Adrenal gland (tissue), 12 donors: ENCODE data around the gene SAMD1. TPM values are rescaled to one million over a fixed set of nuclear protein-coding genes. Genes with fewer than 3 reads are reported as not detected.

Source experiments
- DNase-seq, 7 donors: peaks; one replicate each; pipeline ENCODE4 v3.0.0-alpha.2; 2019 to 2020
- H3K27ac ChIP-seq, 5 donors: fragments of 200-600 bp; sonication (generic) in 4 of 5; 1 replicate in 3 of 5; 2 replicates in 2 of 5; pipeline versions ENCODE4 v1.5.1 to v1.8.0; 2016 to 2020; ENCODE audit warnings: mild to moderate bottlenecking in 1 of 5
- H3K27me3 ChIP-seq: fragments of 200-600 bp; 2 replicates; pipeline ENCODE4 v1.8.0; 2021
- H3K36me3 ChIP-seq, 2 donors: fragments of 200-600 bp; replicated peaks in 1 of 2; 1 replicate in 1 of 2; 2 replicates in 1 of 2; pipeline versions ENCODE4 v1.5.1 to v1.8.0; 2018 to 2022
- H3K4me1 ChIP-seq, 2 donors: fragments of 200-600 bp; replicated peaks in 1 of 2; 1 replicate in 1 of 2; 2 replicates in 1 of 2; pipeline versions ENCODE4 v1.5.1 to v1.8.0; 2018 to 2021
- H3K4me3 ChIP-seq, 4 donors: fragments of 200-600 bp; sonication (generic) in 3 of 4; one replicate each; pipeline ENCODE4 v1.5.1; 2016 to 2018
- H3K9me3 ChIP-seq, 3 donors: fragments of 200-600 bp; sonication (generic) in 1 of 3; replicated peaks in 1 of 3; 1 replicate in 2 of 3; 2 replicates in 1 of 3; pipeline versions ENCODE4 v1.5.1 to v1.8.0; 2016 to 2021
- CTCF ChIP-seq, 6 experiments: fragments of 450-650 bp in 4 of 6; fragments of 200-600 bp in 2 of 6; sonication (generic) in 1 of 6; IDR thresholded peaks; 1 replicate in 5 of 6; 2 replicates in 1 of 6; pipeline versions ENCODE4 v1.5.1 to v1.8.0; 2016 to 2021; ENCODE audit warnings: antibody characterized with exemption in 6 of 6, mild to moderate bottlenecking in 2 of 6, moderate library complexity in 1 of 6
- POLR2A ChIP-seq, 2 donors: fragments of 450-650 bp; IDR thresholded peaks; one replicate each; pipeline ENCODE4 v1.6.1; 2017; ENCODE audit warnings: antibody characterized with exemption in 2 of 2, mild to moderate bottlenecking in 2 of 2, moderate library complexity in 1 of 2
- WGBS, 4 donors: extraction: QIAGEN DNeasy Blood & Tissue Kit in 2 of 4; methylation state at CpG; one replicate each; pipeline versions ENCODE4 v1.1.5 to v1.1.7; 2013 to 2017; 5-methylcytosine and 5-hydroxymethylcytosine counted together
- intact Hi-C, 2 donors: fragments of 100-400 bp; cut with DNase I; formaldehyde crosslinking; loops; one replicate each; pipeline versions ENCODE4 v1.14.1 to v1.15.0; 2022 to 2023
- polyA plus RNA-seq, 3 donors: library from polyadenylated mRNA; stranded (reverse); fragments of 200-250 nt in 2 of 3; fragments of 350-450 nt in 1 of 3; fragmentation: Illumina TruSeq in 1 of 3; extraction: RNeasy Lipid Tissue Mini Kit (QIAGEN cat#74804) in 1 of 3; gene quantifications; one replicate each; pipeline ENCODE4 v1.2.3, GENCODE V29; 2013 to 2014
- total RNA-seq, 9 donors: library from RNA; depleted of rRNA in 4 of 9; stranded (reverse); fragments of >200 nt in 4 of 9; fragments of 120-200 nt in 1 of 9; fragmentation: NEBNext Ultra II Directional in 1 of 9; extraction: Animal tissue kit (Norgen Biotek cat#: 25700) in 1 of 9; gene quantifications; one replicate each; pipeline versions ENCODE4 v1.1.0 to v1.2.4, GENCODE V29; 2013 to 2023
- donor health status: healthy with polysubstance abuse.
- donor health status: Bipolar disorder and iron deficiency.
- donor health status: DM: yes; HTN: yes; CAD: no.
- donor health status: DM: no; HTN: no; CAD: no.
- donor health status: DM: no; HTN: no; CAD: no.
- donor health status: DM: yes; HTN: yes; CAD: no.

SAMD1 gene
- total and polyA plus RNA-seq, 12 donors: 10.0 to 41.9 (median 27.1) TPM

- TF ChIP-seq CTCF (IDR thresholded peaks at IDR 0.05) (no peak), POLR2A (IDR thresholded peaks at IDR 0.05) (no peak)
- intact Hi-C loops: loop anchor here in 1 of 2 donors (10.0 kb wide), 1 partner anchor 45 kb away; the partner anchor contains the start of gene ASF1B
- Histone ChIP-seq H3K36me3 (peaks cover 0 to 12% of the 10 kb centered on the region in 2 donors), H3K4me1 (peaks cover 0 to 14% of the 10 kb centered on the region in 2 donors), H3K4me3 (peak overlapping the region in 1 of 4 donors; percentile 92), H3K27me3 (no peaks in the 10 kb centered on the region), H3K9me3 (peaks cover 0 to 5% (median 0%) of the 10 kb centered on the region in 3 donors), H3K27ac (peak overlapping the region in 2 of 5 donors; percentile 12 to 60)
- DNase-seq: peak in 1 of 7 donors; percentile 25
- WGBS, 4 donors: 21 to 31% (median 24%) methylated on average over 12 to 16 of the region's 16 CpGs
These were observed 1.2 kb downstream of the SAMD1 start for GRCh38 chr19:14089412-14089661.

- DNase-seq: peak in 1 of 7 donors; percentile 27
- peaks cover 0 to 14% of the 10 kb centered on the region in 2 donors for H3K4me1 ChIP-seq
- H3K27ac ChIP-seq: no peak overlapping the region
- H3K36me3 ChIP-seq: peaks cover 0 to 12% of the 10 kb centered on the region in 2 donors
- TF ChIP-seq CTCF (IDR thresholded peaks at IDR 0.05) (no peak), POLR2A (IDR thresholded peaks at IDR 0.05) (no peak)
- H3K27me3 ChIP-seq: no peaks in the 10 kb centered on the region
- H3K9me3 ChIP-seq: peaks cover 0 to 5% (median 0%) of the 10 kb centered on the region in 3 donors
- 87 to 90% (median 89%) methylated on average over 28 to 30 of the region's 30 CpGs for WGBS, 4 donors
- intact Hi-C loops: loop anchor here in 1 of 2 donors (10.0 kb wide), 1 partner anchor 46 kb away; the partner anchor contains the start of gene ASF1B
- H3K4me3 ChIP-seq: peak overlapping the region in 1 of 4 donors; percentile 92
These were observed 1.7 kb downstream of the SAMD1 start for GRCh38 chr19:14088634-14089411.

- H3K4me3 ChIP-seq: no peak overlapping the region
- H3K9me3 ChIP-seq: no peaks in the 10 kb centered on the region
- no peaks in the 10 kb centered on the region for H3K27me3 ChIP-seq
- H3K27ac ChIP-seq: no peak overlapping the region
- no peak for TF ChIP-seq POLR2A (IDR thresholded peaks at IDR 0.05)
- TF ChIP-seq CTCF (IDR thresholded peaks at IDR 0.05): no peak
- H3K4me1 ChIP-seq: peaks cover 9 to 14% of the 10 kb centered on the region in 2 donors
- intact Hi-C loops: loop anchor here in 1 of 2 donors (10.0 kb wide), 1 partner anchor 49 kb away; the partner anchor contains the start of gene ASF1B
- peaks cover 0 to 12% of the 10 kb centered on the region in 2 donors for H3K36me3 ChIP-seq
- DNase-seq: no peak
- 81 to 93% (median 91%) methylated on average over 5 of the region's 5 CpGs for WGBS, 4 donors
These were observed 4.5 kb downstream of the SAMD1 start for GRCh38 chr19:14086098-14086497.

GRCh38 chr19:14085309-14085995 lies 5.1 kb downstream of the SAMD1 start, which contains the start of gene C19orf67:
Gene C19orf67 (minus strand): TSS chr19:14085783. CDS start chr19:14085627, 156 bp downstream.
- H3K27ac ChIP-seq: no peak within 1 kb of the TSS
- TF ChIP-seq CTCF (IDR thresholded peaks at IDR 0.05) (no peak), POLR2A (IDR thresholded peaks at IDR 0.05) (no peak)
- peak in 1 of 7 donors; percentile 16 for DNase-seq
- no peaks in the 10 kb centered on the region for H3K9me3 ChIP-seq
- intact Hi-C loops: loop anchor here in 1 of 2 donors (10.0 kb wide), 1 partner anchor 49 kb away; the partner anchor contains the start of gene ASF1B
- WGBS, 4 donors: 52 to 68% (median 59%) methylated on average over 12 to 54 of the region's 54 CpGs
- H3K27me3 ChIP-seq: no peaks in the 10 kb centered on the region
- H3K36me3 ChIP-seq: peaks cover 0 to 12% of the 10 kb centered on the region in 2 donors
- peaks cover 11 to 16% of the 10 kb centered on the region in 2 donors for H3K4me1 ChIP-seq
- no peak within 1 kb of the TSS for H3K4me3 ChIP-seq
